HCT116 (cell line): ENCODE measurements around the gene ARSB.

Experiments
- EZH2phosphoT487 ChIP-seq: fragments of 200-600 bp; IDR thresholded peaks from 2 replicates; pipeline ENCODE4 v1.6.1; 2018; ENCODE audit warnings: antibody characterized with exemption, borderline replicate concordance
- JUND ChIP-seq: IDR thresholded peaks from 2 replicates; pipeline ENCODE4 v1.6.1; 2012

- TF ChIP-seq EZH2phosphoT487, result no peak
- no peak for TF ChIP-seq JUND
Observed at GRCh38 chr5:78766412-78766762, 218.7 kb downstream of the ARSB start.
